Prostate gland (tissue), 2 donors: ENCODE results near the gene KCNAB1. TPM values are rescaled to one million over a fixed set of nuclear protein-coding genes. Genes with fewer than 3 reads are reported as not detected.

Source experiments
- DNase-seq: peaks from one replicate; pipeline ENCODE4 v3.0.0-alpha.2; 2019; ENCODE audit warnings: low spot score
- H3K27ac ChIP-seq, 2 donors: fragments of 200-600 bp; sonication (generic); 2 replicates each; pipeline ENCODE4 v1.5.1; 2017 to 2019
- H3K27me3 ChIP-seq: fragments of 200-600 bp; sonication (generic); replicated peaks from 2 replicates; pipeline ENCODE4 v1.5.1; 2019; ENCODE audit not compliant: insufficient read depth
- H3K36me3 ChIP-seq, 2 donors: fragments of 200-600 bp; sonication (generic); 1 replicate in 1 of 2; 2 replicates in 1 of 2; pipeline versions ENCODE4 v1.5.1 to v1.8.1; 2017 to 2019
- H3K4me1 ChIP-seq: fragments of 200-600 bp; sonication (generic); replicated peaks from 2 replicates; pipeline ENCODE4 v1.5.1; 2019
- H3K4me3 ChIP-seq, 2 donors: fragments of 200-600 bp; sonication (generic); 2 replicates each; pipeline ENCODE4 v1.5.1; 2017 to 2019
- H3K9me3 ChIP-seq: fragments of 200-600 bp; sonication (generic); 2 replicates; pipeline ENCODE4 v1.5.1; 2017
- POLR2A ChIP-seq: fragments of 450-650 bp; IDR thresholded peaks from one replicate; pipeline ENCODE4 v1.6.1; 2016; ENCODE audit warnings: antibody characterized with exemption, mild to moderate bottlenecking
- POLR2AphosphoS5 ChIP-seq: sonication (generic); formaldehyde crosslinking; IDR thresholded peaks from one replicate; pipeline ENCODE4 v1.6.1; 2017; ENCODE audit warnings: antibody characterized with exemption
- WGBS: methylation state at CpG from one replicate; pipeline ENCODE4 v1.1.5; 2018; 5-methylcytosine and 5-hydroxymethylcytosine counted together
- intact Hi-C: fragments of 100-400 bp; cut with DNase I; formaldehyde crosslinking; loops from one replicate; pipeline ENCODE4 v1.14.2; 2022
- total RNA-seq, 2 donors: library from RNA; depleted of rRNA; stranded (reverse); fragments of >200 nt; gene quantifications; one replicate each; pipeline ENCODE4 v1.1.0, GENCODE V29; 2016
- TF ChIP-seq, protein P1 (sequence below), 4 experiments: fragments of 200-600 bp in 2 of 4; fragments of 450-650 bp in 2 of 4; sonication (generic) in 2 of 4; IDR thresholded peaks; 1 replicate in 3 of 4; 2 replicates in 1 of 4; pipeline ENCODE4 v1.5.1; 2016 to 2019; ENCODE audit warnings: antibody characterized with exemption in 4 of 4, mild to moderate bottlenecking in 2 of 4, moderate library complexity in 2 of 4

KCNAB1 gene
- total RNA-seq, 2 donors from 2014 or later: 5.2 to 9.5 TPM

DNA sequence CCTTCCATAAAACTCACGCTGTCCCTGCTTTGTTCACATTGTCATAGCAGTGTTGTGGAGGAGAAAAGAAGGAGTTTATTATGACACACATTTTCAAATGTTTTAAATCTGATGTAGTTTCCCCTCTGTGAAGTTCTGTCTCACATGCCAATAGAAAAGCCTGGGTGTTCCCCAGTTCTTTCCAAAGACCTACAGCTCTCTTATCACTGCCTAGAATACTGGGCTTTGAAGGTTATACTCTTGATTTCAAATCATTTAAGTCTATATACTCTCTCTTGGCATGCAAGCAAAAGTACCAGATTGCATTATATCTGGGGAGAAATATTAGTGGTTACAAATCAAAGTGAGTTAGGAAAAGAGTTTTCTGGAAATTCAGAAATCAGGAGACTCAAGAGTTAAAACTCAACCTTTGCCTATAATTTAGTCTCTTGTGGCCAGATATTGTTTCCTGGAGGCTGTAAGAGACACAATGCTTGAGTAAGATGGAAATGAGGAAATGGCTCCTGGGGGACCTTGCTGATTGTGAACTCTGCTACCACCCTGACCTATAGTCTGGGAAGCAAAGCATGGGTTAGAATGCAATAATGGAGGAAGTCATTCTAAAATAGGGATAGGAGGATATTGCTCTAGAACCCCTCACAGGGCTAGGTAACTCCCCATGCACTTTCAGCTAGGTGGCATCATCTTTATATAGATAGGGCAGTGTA, 182.8 kb downstream of the KCNAB1 start:
- H3K9me3 ChIP-seq: no peaks in the 10 kb centered on the region
- no peaks in the 10 kb centered on the region for H3K36me3 ChIP-seq
- intact Hi-C loops: no loop called here
- no peak overlapping the region for H3K4me3 ChIP-seq
- no peaks in the 10 kb centered on the region for H3K4me1 ChIP-seq
- no peak for DNase-seq
- WGBS: 81% methylated on average over 1 of the region's 1 CpG
- no peak overlapping the region for H3K27ac ChIP-seq
- TF ChIP-seq, protein P1, sequence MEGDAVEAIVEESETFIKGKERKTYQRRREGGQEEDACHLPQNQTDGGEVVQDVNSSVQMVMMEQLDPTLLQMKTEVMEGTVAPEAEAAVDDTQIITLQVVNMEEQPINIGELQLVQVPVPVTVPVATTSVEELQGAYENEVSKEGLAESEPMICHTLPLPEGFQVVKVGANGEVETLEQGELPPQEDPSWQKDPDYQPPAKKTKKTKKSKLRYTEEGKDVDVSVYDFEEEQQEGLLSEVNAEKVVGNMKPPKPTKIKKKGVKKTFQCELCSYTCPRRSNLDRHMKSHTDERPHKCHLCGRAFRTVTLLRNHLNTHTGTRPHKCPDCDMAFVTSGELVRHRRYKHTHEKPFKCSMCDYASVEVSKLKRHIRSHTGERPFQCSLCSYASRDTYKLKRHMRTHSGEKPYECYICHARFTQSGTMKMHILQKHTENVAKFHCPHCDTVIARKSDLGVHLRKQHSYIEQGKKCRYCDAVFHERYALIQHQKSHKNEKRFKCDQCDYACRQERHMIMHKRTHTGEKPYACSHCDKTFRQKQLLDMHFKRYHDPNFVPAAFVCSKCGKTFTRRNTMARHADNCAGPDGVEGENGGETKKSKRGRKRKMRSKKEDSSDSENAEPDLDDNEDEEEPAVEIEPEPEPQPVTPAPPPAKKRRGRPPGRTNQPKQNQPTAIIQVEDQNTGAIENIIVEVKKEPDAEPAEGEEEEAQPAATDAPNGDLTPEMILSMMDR (IDR thresholded peaks at IDR 0.05): no peak
- TF ChIP-seq POLR2AphosphoS5 (no peak), POLR2A (no peak)
- no peaks in the 10 kb centered on the region for H3K27me3 ChIP-seq

DNA sequence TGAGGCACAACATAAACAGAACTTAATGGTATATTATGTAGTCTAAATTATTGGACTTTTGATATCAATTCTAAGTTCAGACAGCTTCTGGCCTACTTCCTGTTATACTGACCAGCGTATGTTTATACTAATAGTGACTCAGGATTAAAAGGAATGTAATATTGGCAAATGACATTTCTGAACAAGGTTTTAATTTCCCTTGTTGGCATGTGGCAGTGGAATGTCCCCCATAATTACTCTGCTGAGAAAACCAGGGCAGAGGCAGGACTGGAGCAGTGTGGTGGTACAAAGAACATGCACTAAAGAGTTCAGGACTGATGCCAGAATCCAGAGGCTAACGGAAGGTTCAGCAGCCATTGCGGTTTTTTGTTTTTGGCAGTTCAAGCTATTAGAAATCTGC, 184.0 kb downstream of the KCNAB1 start:
- WGBS: 67% methylated on average over 3 of the region's 3 CpGs
- H3K4me1 ChIP-seq: no peaks in the 10 kb centered on the region
- no peaks in the 10 kb centered on the region for H3K36me3 ChIP-seq
- no peak overlapping the region for H3K4me3 ChIP-seq
- DNase-seq: no peak
- no peaks in the 10 kb centered on the region for H3K9me3 ChIP-seq
- TF ChIP-seq POLR2A: no peak
- TF ChIP-seq, protein P1 (IDR thresholded peaks at IDR 0.05): no peak
- no peak for TF ChIP-seq POLR2AphosphoS5
- intact Hi-C loops: no loop called here
- H3K27me3 ChIP-seq: no peaks in the 10 kb centered on the region
- H3K27ac ChIP-seq: no peak overlapping the region

DNA sequence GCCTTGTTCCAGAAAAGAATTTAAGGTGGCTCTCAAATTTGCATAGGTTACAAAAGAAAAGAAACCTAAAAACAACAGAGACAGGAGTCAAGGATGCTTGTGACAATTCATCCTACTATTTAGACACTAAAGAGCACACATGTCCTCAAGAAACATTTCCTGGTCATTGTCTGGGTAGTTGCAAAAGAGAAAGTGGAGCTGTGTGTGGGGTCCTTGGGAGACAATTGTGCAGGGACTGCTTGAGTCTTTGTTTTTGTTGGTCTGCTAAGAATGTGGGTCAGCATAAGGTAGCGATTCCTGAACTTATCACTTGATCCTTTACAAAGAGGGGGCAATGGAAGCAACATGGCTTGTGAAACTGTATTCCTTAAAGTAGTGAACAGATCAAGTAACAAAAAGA, 185.3 kb downstream of the KCNAB1 start:
- no peak for DNase-seq
- WGBS: 92% methylated on average over 1 of the region's 1 CpG
- Histone ChIP-seq H3K4me3 (no peak overlapping the region), H3K27me3 (no peaks in the 10 kb centered on the region), H3K27ac (no peak overlapping the region), H3K4me1 (no peaks in the 10 kb centered on the region), H3K36me3 (no peaks in the 10 kb centered on the region), H3K9me3 (no peaks in the 10 kb centered on the region)
- TF ChIP-seq, protein P1 (IDR thresholded peaks at IDR 0.05): no peak
- no peak for TF ChIP-seq POLR2A
- TF ChIP-seq POLR2AphosphoS5: no peak
- intact Hi-C loops: no loop called here

DNA sequence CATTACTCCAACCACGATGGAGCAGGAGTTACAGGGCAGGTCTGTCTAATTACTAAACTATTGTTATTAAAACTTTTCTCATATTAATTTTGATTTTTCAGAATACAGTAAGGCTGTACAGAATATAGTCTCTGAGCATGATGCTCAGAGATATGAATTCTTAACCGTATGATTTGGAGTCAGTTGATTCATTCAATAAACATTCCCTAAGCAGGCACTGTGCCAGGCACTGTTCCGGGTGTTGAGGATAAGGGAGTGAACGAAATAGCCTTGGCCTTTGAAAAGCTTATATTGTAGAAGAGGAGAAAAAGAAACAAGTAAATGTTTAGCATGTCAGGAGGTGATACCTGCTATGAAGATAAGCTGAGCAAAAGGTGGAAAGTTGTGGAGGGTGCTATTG, 187.3 kb downstream of the KCNAB1 start:
- WGBS: 41% methylated on average over 4 of the region's 4 CpGs
- H3K4me1 ChIP-seq: no peaks in the 10 kb centered on the region

DNA sequence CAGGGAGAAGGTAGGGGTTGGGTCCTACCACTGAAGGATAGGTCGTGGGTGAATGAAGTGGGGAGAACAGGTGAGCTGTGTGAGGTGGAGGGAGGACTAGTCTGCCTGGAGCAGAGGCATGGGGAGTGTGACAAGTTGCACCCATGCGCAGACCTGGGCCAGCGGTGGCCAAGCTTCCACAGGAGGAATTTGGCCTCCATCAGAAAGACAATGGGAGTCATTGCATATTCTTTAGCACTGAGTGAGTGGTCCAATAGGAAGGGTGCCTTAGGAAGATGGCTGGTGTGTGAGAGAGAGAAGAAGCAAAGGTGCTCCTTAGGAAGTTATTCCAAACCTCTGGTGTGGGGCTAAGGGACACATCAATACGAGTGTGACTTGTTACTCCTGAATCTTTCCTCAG, 191.1 kb downstream of the KCNAB1 start:
- TF ChIP-seq POLR2AphosphoS5 (no peak), POLR2A (no peak)
- TF ChIP-seq, protein P1 (IDR thresholded peaks at IDR 0.05): no peak
- no peak overlapping the region for H3K27ac ChIP-seq
- no peaks in the 10 kb centered on the region for H3K36me3 ChIP-seq
- H3K27me3 ChIP-seq: no peaks in the 10 kb centered on the region
- H3K9me3 ChIP-seq: no peaks in the 10 kb centered on the region
- intact Hi-C loops: no loop called here
- H3K4me1 ChIP-seq: no peaks in the 10 kb centered on the region
- DNase-seq: no peak
- 89% methylated on average over 4 of the region's 4 CpGs for WGBS
- H3K4me3 ChIP-seq: no peak overlapping the region

More for the DNA sequence above, 187.3 kb downstream of the KCNAB1 start:
- H3K36me3 ChIP-seq: no peaks in the 10 kb centered on the region
- intact Hi-C loops: no loop called here
- no peak overlapping the region for H3K27ac ChIP-seq
- H3K27me3 ChIP-seq: no peaks in the 10 kb centered on the region
- no peak for TF ChIP-seq POLR2A
- TF ChIP-seq POLR2AphosphoS5: no peak
- TF ChIP-seq, protein P1 (IDR thresholded peaks at IDR 0.05): no peak
- no peak overlapping the region for H3K4me3 ChIP-seq
- H3K9me3 ChIP-seq: no peaks in the 10 kb centered on the region
- no peak for DNase-seq
